Smooth muscle cell (in vitro differentiated cells): ENCODE results near the gene PTPRN. TPM values are rescaled to one million over a fixed set of nuclear protein-coding genes. Genes with fewer than 3 reads are reported as not detected.
A peak's percentile ranks its signal among the peaks of the same experiment; 100 is the strongest.

Experiments
- DNase-seq: peaks from one replicate; lab custom pipeline; 2025; ENCODE audit not compliant: unreplicated experiment; lab: John Stamatoyannopoulos, UW
- H2AFZ ChIP-seq: fragments of 200-600 bp; sonication (generic); 2 replicates; pipeline ENCODE4 v1.6.0; 2016; ENCODE audit warnings: antibody characterized with exemption, low read depth, mild to moderate bottlenecking
- H3F3A ChIP-seq: fragments of 200-600 bp; sonication (generic); 2 replicates; pipeline ENCODE4 v1.6.0; 2017; ENCODE audit warnings: antibody characterized with exemption, low read depth
- H3K27ac ChIP-seq: fragments of 200-600 bp; sonication (generic); 2 replicates; pipeline ENCODE4 v1.5.1; 2016; ENCODE audit warnings: low read depth, mild to moderate bottlenecking
- H3K27me3 ChIP-seq: fragments of 200-600 bp; sonication (generic); 2 replicates; pipeline ENCODE4 v1.6.1; 2016; ENCODE audit warnings: low read depth, mild to moderate bottlenecking
- H3K36me3 ChIP-seq: fragments of 200-600 bp; sonication (generic); 2 replicates; pipeline ENCODE4 v1.5.1; 2016; ENCODE audit warnings: low read depth
- H3K4me1 ChIP-seq: fragments of 200-600 bp; sonication (generic); 2 replicates; pipeline ENCODE4 v1.5.1; 2016; ENCODE audit warnings: low read depth
- H3K4me2 ChIP-seq: fragments of 200-600 bp; sonication (generic); 2 replicates; pipeline ENCODE4 v1.6.0; 2016; ENCODE audit warnings: mild to moderate bottlenecking
- H3K4me3 ChIP-seq: fragments of 200-600 bp; sonication (generic); 2 replicates; pipeline ENCODE4 v1.5.1; 2016; ENCODE audit warnings: mild to moderate bottlenecking
- H3K79me2 ChIP-seq: fragments of 200-600 bp; sonication (generic); 2 replicates; pipeline ENCODE4 v1.6.0; 2016; ENCODE audit warnings: low read depth, mild to moderate bottlenecking
- H3K9ac ChIP-seq: fragments of 200-600 bp; sonication (generic); 2 replicates; pipeline ENCODE4 v1.6.0; 2016; ENCODE audit warnings: low read depth
- H3K9me3 ChIP-seq: fragments of 200-600 bp; sonication (generic); replicated peaks from 2 replicates; pipeline ENCODE4 v1.5.1; 2016; ENCODE audit warnings: low read depth
- H4K20me1 ChIP-seq: fragments of 200-600 bp; sonication (generic); 2 replicates; pipeline ENCODE4 v1.6.0; 2016; ENCODE audit warnings: low read depth
- WGBS: methylation state at CpG from one replicate; pipeline ENCODE4 v1.1.7; 2016; ENCODE audit warnings: low lambda C conversion rate; 5-methylcytosine and 5-hydroxymethylcytosine counted together
- polyA plus RNA-seq: library from polyadenylated mRNA; unstranded; fragments of >200 nt; fragmentation: Nextera tagmentation; extraction: Ambion mirVana; gene quantifications from 2 replicates; pipeline ENCODE4 v1.2.1, GENCODE V29; 2016
- total RNA-seq: library from RNA; depleted of rRNA; stranded (reverse); fragments of >200 nt; gene quantifications from 2 replicates; pipeline ENCODE4 v1.2.3, GENCODE V29; 2014
- TF ChIP-seq, protein P1 (sequence below): fragments of 200-600 bp; sonication (generic); IDR thresholded peaks from 2 replicates; pipeline ENCODE4 v1.5.1; 2017; ENCODE audit warnings: borderline replicate concordance, mild to moderate bottlenecking, antibody characterized with exemption; ENCODE audit not compliant: insufficient read depth, poor library complexity, severe bottlenecking

PTPRN gene
- total RNA-seq (10.7 and 19.4 TPM in 2 replicates), polyA plus RNA-seq (31.1 and 36.4 TPM in 2 replicates)

GRCh38 chr2:219309278-219309677 is at the start of gene PTPRN:
Gene PTPRN (minus strand): TSS chr2:219309401. CDS start chr2:219309332, 69 bp downstream.
- no peak within 1 kb of the TSS for H3K9ac ChIP-seq
- H3K4me2 ChIP-seq: peak within 1 kb of the TSS; percentile 93
- no peaks in the 10 kb centered on the region for H3K79me2 ChIP-seq
- no peaks in the 10 kb centered on the region for H3K4me1 ChIP-seq
- TF ChIP-seq, protein P1, sequence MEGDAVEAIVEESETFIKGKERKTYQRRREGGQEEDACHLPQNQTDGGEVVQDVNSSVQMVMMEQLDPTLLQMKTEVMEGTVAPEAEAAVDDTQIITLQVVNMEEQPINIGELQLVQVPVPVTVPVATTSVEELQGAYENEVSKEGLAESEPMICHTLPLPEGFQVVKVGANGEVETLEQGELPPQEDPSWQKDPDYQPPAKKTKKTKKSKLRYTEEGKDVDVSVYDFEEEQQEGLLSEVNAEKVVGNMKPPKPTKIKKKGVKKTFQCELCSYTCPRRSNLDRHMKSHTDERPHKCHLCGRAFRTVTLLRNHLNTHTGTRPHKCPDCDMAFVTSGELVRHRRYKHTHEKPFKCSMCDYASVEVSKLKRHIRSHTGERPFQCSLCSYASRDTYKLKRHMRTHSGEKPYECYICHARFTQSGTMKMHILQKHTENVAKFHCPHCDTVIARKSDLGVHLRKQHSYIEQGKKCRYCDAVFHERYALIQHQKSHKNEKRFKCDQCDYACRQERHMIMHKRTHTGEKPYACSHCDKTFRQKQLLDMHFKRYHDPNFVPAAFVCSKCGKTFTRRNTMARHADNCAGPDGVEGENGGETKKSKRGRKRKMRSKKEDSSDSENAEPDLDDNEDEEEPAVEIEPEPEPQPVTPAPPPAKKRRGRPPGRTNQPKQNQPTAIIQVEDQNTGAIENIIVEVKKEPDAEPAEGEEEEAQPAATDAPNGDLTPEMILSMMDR: no peak
- no peak for DNase-seq
- H3K27me3 ChIP-seq: peaks cover 28% of the 10 kb centered on the region
- peak within 1 kb of the TSS; percentile 59 for H3K27ac ChIP-seq
- peak within 1 kb of the TSS; percentile 50 for H3K4me3 ChIP-seq
- H4K20me1 ChIP-seq: peaks cover 6% of the 10 kb centered on the region
- H3F3A ChIP-seq: peaks cover 5% of the 10 kb centered on the region
- no peaks in the 10 kb centered on the region for H3K9me3 ChIP-seq
- WGBS: 4% methylated on average over 37 of the region's 37 CpGs
- H2AFZ ChIP-seq: peak within 1 kb of the TSS; percentile 54
- H3K36me3 ChIP-seq: no peaks in the 10 kb centered on the region

DNA sequence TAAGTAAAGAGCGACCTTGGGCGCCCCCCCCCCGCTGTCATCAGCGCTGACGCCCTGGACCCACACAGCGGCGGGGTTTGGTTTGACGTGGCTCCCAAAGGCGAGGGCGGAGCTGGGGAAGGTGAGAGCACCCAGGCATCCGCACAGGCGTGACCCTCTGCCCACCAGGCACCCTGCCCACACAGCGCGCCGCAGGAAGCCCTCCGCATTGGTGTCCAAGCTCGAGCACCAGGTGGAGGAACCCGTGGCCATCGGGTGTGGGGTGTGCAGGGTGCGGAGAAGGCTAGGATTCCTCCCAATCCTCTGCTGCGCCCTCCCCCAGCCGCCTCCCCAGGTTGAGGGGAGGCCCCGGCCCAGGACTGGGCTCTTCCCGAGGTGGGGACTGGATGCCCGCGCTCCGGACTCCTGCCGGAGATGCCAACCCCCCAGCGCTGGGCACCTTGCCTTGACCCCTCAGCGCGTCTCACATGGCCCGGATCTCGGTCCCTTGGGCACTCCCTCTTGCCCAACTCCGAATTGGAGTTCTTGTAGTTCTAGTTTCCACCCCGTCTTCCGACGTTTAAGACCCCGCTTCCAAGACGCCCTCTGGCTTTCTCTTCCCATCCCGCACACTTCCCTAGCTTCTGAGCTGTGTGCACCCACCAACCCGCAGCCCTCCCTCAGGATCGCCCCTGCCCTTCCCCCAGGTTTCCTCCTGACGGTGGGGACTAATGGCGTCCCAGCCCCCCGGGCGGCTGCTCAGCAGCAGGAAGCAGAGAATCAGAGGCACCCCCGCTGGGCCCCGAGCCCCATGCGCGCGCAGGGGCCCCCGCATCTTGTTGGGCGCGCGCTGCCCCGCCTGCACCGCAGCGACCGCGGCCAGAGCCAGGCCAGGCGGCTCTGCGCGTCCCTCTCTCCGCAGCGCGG is 49.2 kb upstream of the PTPRN start:
- Histone ChIP-seq H3K9me3 (no peaks in the 10 kb centered on the region), H2AFZ (no peak overlapping the region), H4K20me1 (no peaks in the 10 kb centered on the region), H3K4me3 (peak overlapping the region; percentile 16), H3K9ac (no peak overlapping the region), H3K4me2 (peak overlapping the region; percentile 75), H3F3A (no peaks in the 10 kb centered on the region), H3K36me3 (no peaks in the 10 kb centered on the region), H3K27ac (no peak overlapping the region), H3K79me2 (no peaks in the 10 kb centered on the region), H3K4me1 (peaks cover 6% of the 10 kb centered on the region), H3K27me3 (peaks cover 74% of the 10 kb centered on the region)
- TF ChIP-seq, protein P1: no peak
- no peak for DNase-seq
- 10% methylated on average over 54 of the region's 66 CpGs for WGBS

GRCh38 chr2:219356834-219357233 is 47.6 kb upstream of the PTPRN start:
- Histone ChIP-seq H4K20me1 (no peaks in the 10 kb centered on the region), H3F3A (no peaks in the 10 kb centered on the region), H2AFZ (no peak overlapping the region), H3K9me3 (no peaks in the 10 kb centered on the region), H3K36me3 (no peaks in the 10 kb centered on the region), H3K27me3 (peaks cover 74% of the 10 kb centered on the region), H3K79me2 (no peaks in the 10 kb centered on the region), H3K4me3 (no peak overlapping the region), H3K4me1 (peaks cover 6% of the 10 kb centered on the region), H3K9ac (no peak overlapping the region), H3K4me2 (no peak overlapping the region), H3K27ac (no peak overlapping the region)
- TF ChIP-seq, protein P1: no peak
- DNase-seq: no peak
- WGBS: 78% methylated on average over 1 of the region's 1 CpG

GRCh38 chr2:219354582-219354981 is 45.4 kb upstream of the PTPRN start:
- TF ChIP-seq, protein P1: no peak
- 77% methylated on average over 4 of the region's 4 CpGs for WGBS
- H3K27me3 ChIP-seq: peaks cover 54% of the 10 kb centered on the region
- H3K36me3 ChIP-seq: no peaks in the 10 kb centered on the region
- no peak overlapping the region for H3K9ac ChIP-seq
- no peaks in the 10 kb centered on the region for H3K79me2 ChIP-seq
- H3K4me2 ChIP-seq: no peak overlapping the region
- H3K9me3 ChIP-seq: no peaks in the 10 kb centered on the region
- no peaks in the 10 kb centered on the region for H4K20me1 ChIP-seq
- no peak overlapping the region for H3K27ac ChIP-seq
- H3K4me1 ChIP-seq: peaks cover 11% of the 10 kb centered on the region
- no peak overlapping the region for H3K4me3 ChIP-seq
- DNase-seq: no peak
- H3F3A ChIP-seq: no peaks in the 10 kb centered on the region
- no peak overlapping the region for H2AFZ ChIP-seq
